ENCODE results near the gene CREBZF.

CREBZF gene

DNA sequence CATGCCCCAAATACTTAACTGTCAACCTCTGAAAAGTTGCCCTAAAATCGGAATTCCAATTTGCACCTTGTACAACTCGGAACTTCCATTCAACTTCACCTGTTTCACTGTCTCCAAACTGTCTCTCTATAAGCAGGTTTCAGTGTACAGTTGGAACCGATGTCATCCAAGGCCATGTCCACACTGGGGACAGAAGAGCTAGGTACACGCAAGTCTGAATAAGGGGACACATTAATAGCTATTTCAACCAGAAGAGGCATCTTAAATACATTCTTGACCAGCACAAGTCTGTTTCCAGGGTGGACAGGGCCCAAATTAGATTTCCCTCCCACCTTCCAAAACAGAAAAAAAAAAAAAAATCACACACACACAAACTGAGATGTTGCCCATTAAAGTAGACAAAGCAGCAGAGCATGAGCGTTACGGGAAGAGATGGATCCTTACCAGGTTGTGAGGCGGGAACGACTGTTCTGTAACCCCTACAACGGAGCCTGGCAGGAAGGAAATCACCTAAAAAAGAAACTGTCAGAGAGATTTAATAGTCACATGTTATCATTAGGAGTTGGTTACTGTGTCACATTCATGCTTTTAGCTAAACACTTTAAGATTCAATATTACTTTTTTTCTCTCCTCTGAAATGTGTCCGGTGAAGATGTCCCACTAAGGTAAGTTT is 1.7 kb downstream of the CREBZF start:
- Histone ChIP-seq H3K4me3 (replicated peaks; ENCODE audit: insufficient read depth, low read length) (peak overlapping the region; percentile 96), H3K27ac (replicated peaks) (peak overlapping the region; percentile 99), H3K27me3 (ENCODE audit: insufficient read depth, poor library complexity, severe bottlenecking) (no peaks in the 10 kb centered on the region)
- TF ChIP-seq POLR2AphosphoS5 (IDR thresholded peaks at IDR 0.05; ENCODE audit: low read depth) (no peak), SPI1 (IDR thresholded peaks at IDR 0.05; ENCODE audit: borderline replicate concordance, low read depth) (no peak), GABPA (IDR thresholded peaks at IDR 0.05; ENCODE audit: low read depth) (no peak)
- TF ChIP-seq, protein P1, sequence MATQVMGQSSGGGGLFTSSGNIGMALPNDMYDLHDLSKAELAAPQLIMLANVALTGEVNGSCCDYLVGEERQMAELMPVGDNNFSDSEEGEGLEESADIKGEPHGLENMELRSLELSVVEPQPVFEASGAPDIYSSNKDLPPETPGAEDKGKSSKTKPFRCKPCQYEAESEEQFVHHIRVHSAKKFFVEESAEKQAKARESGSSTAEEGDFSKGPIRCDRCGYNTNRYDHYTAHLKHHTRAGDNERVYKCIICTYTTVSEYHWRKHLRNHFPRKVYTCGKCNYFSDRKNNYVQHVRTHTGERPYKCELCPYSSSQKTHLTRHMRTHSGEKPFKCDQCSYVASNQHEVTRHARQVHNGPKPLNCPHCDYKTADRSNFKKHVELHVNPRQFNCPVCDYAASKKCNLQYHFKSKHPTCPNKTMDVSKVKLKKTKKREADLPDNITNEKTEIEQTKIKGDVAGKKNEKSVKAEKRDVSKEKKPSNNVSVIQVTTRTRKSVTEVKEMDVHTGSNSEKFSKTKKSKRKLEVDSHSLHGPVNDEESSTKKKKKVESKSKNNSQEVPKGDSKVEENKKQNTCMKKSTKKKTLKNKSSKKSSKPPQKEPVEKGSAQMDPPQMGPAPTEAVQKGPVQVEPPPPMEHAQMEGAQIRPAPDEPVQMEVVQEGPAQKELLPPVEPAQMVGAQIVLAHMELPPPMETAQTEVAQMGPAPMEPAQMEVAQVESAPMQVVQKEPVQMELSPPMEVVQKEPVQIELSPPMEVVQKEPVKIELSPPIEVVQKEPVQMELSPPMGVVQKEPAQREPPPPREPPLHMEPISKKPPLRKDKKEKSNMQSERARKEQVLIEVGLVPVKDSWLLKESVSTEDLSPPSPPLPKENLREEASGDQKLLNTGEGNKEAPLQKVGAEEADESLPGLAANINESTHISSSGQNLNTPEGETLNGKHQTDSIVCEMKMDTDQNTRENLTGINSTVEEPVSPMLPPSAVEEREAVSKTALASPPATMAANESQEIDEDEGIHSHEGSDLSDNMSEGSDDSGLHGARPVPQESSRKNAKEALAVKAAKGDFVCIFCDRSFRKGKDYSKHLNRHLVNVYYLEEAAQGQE (IDR thresholded peaks at IDR 0.05; ENCODE audit: insufficient replicate concordance, low read depth), result no peak
- TF ChIP-seq, protein P2, sequence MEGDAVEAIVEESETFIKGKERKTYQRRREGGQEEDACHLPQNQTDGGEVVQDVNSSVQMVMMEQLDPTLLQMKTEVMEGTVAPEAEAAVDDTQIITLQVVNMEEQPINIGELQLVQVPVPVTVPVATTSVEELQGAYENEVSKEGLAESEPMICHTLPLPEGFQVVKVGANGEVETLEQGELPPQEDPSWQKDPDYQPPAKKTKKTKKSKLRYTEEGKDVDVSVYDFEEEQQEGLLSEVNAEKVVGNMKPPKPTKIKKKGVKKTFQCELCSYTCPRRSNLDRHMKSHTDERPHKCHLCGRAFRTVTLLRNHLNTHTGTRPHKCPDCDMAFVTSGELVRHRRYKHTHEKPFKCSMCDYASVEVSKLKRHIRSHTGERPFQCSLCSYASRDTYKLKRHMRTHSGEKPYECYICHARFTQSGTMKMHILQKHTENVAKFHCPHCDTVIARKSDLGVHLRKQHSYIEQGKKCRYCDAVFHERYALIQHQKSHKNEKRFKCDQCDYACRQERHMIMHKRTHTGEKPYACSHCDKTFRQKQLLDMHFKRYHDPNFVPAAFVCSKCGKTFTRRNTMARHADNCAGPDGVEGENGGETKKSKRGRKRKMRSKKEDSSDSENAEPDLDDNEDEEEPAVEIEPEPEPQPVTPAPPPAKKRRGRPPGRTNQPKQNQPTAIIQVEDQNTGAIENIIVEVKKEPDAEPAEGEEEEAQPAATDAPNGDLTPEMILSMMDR (IDR thresholded peaks at IDR 0.05; ENCODE audit: insufficient read depth, low read length), result no peak
- DNase-seq (ENCODE audit: low read depth in 1 of 2, low spot score in 1 of 2), result no peak

DNA sequence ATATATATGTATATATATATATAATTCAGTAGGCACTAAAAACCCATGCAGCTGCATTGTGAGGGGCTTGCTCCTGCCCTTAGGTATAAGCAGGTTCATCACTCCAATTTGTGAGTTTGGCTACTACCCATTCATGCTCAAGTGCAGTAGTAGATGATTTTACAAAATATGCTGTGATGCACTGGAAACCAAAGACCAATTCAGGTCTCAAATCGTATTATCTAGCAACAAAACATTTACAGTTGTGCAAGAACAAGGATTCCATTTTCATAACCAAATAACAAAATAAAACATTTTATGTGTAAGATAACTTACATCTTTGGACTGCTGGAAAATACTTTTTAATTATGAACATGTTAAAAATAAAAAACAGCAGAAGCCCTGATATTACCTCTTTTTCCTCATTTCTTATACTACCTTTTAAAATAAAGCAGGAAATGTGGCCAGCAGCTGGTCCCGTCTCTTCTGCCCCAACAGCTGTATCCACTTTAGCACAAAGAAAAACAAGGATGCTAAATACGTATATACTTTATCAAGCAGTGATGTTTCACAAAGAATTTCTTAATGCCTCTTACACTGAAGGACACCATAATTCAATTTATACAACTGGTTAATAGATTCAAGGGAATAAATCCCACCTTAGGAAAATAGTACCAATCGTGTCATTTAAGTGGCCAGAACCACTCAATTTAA is 2.8 kb downstream of the CREBZF start:
- DNase-seq (ENCODE audit: low read depth in 1 of 2, low spot score in 1 of 2), result no peak
- TF ChIP-seq, protein P1 (IDR thresholded peaks at IDR 0.05; ENCODE audit: insufficient replicate concordance, low read depth), result no peak
- TF ChIP-seq POLR2AphosphoS5 (IDR thresholded peaks at IDR 0.05; ENCODE audit: low read depth) (no peak), GABPA (IDR thresholded peaks at IDR 0.05; ENCODE audit: low read depth) (no peak), SPI1 (IDR thresholded peaks at IDR 0.05; ENCODE audit: borderline replicate concordance, low read depth) (no peak)
- TF ChIP-seq, protein P2 (IDR thresholded peaks at IDR 0.05; ENCODE audit: insufficient read depth, low read length), result no peak
- H3K4me3 ChIP-seq (replicated peaks; ENCODE audit: insufficient read depth, low read length), result peak overlapping the region; percentile 96
- no peaks in the 10 kb centered on the region for H3K27me3 ChIP-seq (ENCODE audit: insufficient read depth, poor library complexity, severe bottlenecking)
- no peak overlapping the region for H3K27ac ChIP-seq (replicated peaks)

DNA sequence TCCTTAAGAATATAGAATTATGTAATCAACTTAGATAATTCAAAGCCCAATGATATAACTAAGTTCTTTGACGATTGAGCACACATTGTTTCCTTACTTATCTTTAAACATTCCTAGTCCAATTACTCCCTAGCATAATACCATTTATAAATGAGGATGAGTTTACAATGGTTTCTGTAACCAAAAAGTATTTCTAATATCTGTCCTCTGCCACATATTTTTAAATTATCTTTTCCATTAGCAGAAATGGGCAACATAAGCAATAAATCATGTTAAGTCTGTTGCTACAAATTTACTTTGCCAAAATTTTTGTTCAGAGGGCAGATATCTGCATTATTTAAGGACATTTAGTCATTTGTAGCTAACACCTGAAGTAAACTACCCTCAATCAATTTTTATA is 6.7 kb downstream of the CREBZF start:
- Histone ChIP-seq H3K4me3 (replicated peaks; ENCODE audit: insufficient read depth, low read length) (no peak overlapping the region), H3K27ac (replicated peaks) (no peak overlapping the region), H3K27me3 (ENCODE audit: insufficient read depth, poor library complexity, severe bottlenecking) (no peaks in the 10 kb centered on the region)
- TF ChIP-seq, protein P2 (IDR thresholded peaks at IDR 0.05; ENCODE audit: insufficient read depth, low read length), result no peak
- TF ChIP-seq POLR2AphosphoS5 (IDR thresholded peaks at IDR 0.05; ENCODE audit: low read depth) (no peak), SPI1 (IDR thresholded peaks at IDR 0.05; ENCODE audit: borderline replicate concordance, low read depth) (no peak), GABPA (IDR thresholded peaks at IDR 0.05; ENCODE audit: low read depth) (no peak)
- TF ChIP-seq, protein P1 (IDR thresholded peaks at IDR 0.05; ENCODE audit: insufficient replicate concordance, low read depth), result no peak
- DNase-seq (ENCODE audit: low read depth in 1 of 2, low spot score in 1 of 2), result no peak
